GM19438 (cell line): ENCODE results near the gene SGF29.
"Not testable (repeated sequence)": the region's sequence is repeated elsewhere in the genome, so short reads cannot be mapped to it uniquely, and the experiment has no call there.

Experiments used
- ATAC-seq: cut with Tn5 transposase; IDR thresholded peaks from one replicate; pipeline ENCODE4 v1.9.1; 2021; ENCODE audit warnings: low read depth; ENCODE audit not compliant: unreplicated experiment

The SGF29 gene

DNA sequence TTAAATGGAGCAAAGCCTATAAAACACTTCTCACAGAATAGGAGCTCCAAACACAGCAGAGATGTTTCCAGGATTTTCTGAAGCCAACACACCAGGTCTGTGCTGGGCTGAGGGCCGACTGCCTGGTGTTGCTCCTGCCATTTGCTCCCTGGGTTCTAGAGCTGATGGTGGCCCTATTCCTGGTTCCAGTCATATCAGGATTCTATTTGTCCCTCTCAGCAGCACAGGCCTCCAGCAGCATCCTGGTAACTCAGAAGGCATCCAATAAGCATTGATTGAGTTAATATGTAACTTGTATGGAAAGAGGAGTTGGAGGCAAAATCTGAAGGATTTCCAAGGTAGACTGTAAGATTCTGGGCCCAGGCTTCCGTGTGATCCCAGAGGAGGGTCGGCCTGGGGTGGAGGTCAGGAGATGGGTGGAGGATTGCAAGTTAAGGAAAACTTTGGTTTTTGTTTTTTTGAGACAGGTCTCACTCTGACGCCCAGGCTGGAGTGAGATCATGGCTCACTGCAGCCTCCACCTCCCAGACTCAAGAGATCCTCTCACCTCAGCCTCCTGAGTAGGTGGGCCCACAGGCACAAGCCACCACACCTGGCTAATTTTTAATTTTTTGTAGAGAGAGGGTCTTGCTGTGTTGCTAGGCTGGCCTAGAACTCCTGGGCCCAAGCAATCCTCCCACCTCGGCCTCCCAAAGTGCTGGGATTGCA is 20.6 kb upstream of the SGF29 start:
- ATAC-seq, result no peak

DNA sequence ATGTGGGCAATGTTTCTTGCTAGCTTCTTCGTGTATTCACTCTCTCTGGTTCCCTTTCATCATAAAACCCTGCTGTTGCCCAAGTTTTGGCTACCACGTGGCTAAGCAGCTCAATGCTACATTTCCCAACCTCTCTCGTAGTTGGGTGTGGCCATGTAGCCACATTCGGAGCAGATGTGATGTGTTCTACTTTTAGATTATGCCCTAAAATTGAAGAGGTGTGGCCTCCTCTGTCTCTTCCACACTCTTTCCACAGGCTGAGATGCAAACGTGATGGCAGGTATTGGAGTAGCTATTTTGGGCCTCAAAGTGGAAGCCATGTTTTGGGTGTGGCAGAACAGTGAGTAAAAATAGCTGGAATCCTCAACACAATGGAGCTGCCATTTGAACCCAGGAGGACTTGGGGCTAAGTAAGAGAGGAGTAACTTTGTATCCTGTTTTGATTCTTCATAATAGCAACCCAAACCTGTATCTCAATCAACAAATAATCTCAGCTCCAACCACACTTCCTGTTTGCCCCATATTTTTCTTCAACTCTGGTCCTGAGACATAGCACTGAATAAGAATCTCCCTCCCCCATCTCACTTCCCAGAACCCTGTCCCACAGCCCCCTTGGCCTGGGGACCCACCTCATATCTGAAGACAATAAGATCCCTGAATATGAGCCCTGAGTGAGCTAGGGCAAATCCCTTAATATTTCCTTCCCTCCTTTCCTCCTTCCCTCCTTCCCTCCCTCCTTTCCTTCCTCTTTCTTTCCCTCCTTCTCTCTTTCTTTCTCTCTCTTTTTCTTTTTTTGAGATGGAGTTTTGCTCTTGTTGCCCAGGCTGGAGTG is 19.0 kb upstream of the SGF29 start:
- ATAC-seq, result no peak

DNA sequence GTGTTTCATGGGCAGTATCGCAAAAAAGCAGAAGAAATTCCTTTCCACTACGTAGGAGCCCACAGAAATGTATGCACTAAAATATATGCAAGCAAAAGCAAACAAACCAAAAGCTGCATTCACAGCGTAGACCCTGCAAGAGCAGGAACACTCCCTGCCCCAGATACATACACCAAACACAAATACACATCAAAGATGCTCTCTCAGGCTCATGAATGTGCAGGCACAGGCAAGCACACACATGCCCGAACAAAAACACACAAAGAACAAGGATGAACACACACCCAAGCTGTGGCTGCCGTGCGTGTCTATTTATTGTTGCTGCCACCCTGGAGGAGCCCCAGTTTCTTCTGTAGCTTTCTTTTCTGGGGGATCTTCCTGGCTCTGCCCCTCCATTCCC is 16.6 kb upstream of the SGF29 start:
- no peak for ATAC-seq

DNA sequence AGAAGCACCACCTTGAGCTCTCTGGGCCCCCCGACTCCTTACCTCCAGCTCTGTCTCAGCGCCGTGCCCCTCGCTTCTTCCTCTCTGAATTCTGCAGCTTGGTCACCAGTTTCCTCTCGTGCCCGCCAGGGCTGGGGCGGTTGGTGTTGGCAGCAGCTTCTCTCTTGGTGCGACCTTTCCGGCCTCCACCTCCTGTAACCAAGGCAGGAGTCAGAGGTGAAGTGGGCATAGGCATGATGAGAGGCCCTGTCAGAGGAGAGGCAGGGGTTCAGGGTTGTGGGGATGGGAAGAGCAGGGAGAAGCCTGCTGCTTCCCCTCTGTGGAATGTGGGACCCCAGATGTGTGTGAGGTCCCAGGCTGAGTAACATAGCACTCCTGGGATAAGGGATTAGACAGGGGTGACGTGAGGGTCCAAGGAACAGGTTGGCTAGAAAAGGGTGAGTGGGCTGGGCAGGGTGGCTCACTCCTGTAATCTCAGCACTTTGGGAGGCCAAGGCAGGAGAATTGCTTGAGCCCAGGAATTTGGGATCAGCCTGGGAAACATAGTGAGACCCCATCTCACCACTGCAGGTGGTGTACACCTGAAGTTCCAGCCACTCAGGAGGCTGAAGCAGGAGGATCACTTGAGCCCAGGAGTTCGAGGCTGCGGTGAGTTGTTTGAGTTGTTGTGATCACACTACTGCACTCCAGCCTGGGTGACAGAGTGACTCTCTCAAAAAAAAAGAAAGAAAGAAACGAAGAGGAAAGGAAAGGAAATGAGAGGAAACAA is 15.6 kb upstream of the SGF29 start:
- no peak for ATAC-seq

- ATAC-seq, result no peak
Observed at GRCh38 chr16:28538733-28539596, 14.8 kb upstream of the SGF29 start, which contains the start of gene NUPR1. Gene NUPR1 (minus strand): TSS chr16:28538974. CDS start chr16:28538907, 67 bp downstream.

DNA sequence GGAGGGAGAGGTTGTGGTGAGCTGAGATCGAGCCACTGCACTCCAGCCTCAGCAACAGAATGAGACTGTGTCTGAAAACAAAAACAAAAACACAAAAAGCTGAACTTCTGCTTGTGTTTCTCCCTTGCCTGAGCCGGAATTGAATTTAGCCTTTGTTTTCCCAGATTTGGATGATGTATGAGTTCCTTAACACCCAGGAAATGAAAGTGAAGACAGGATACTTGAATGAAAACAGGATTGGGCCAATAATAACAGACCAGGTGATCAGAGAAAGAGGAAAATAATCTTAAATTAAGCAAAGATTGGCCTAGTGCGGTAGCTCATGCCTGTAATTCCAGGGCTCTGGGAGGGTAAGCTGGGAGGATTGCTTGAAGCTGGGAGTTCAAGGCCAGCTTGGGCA is 13.4 kb upstream of the SGF29 start:
- ATAC-seq, result no peak

- no peak for ATAC-seq
Observed at GRCh38 chr16:28542646-28543045, 11.1 kb upstream of the SGF29 start.

DNA sequence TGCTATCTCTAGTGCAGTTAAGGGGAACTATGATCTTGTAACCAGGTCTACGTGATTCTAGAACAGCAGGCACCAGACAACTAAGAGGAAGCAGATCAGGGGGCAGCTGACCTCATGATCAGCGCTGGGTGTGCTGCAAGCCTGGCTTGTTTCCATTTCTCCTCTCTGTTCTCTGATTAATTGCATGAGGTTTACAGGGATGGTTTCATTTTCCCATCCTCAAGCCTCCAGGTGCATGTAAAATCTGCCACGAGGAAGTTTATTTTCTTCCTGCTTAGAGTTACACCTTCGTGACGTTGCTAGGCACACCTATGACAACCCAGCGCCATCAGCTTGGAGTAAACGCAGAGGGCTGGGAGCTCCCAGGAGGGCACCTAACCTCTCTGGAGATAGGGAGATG is 10.6 kb upstream of the SGF29 start:
- no peak for ATAC-seq

GRCh38 chr16:28544998-28545397 is 8.7 kb upstream of the SGF29 start:
- ATAC-seq, result no peak

- not testable (repeated sequence) for ATAC-seq
Observed at GRCh38 chr16:28545964-28546363, 7.8 kb upstream of the SGF29 start.

DNA sequence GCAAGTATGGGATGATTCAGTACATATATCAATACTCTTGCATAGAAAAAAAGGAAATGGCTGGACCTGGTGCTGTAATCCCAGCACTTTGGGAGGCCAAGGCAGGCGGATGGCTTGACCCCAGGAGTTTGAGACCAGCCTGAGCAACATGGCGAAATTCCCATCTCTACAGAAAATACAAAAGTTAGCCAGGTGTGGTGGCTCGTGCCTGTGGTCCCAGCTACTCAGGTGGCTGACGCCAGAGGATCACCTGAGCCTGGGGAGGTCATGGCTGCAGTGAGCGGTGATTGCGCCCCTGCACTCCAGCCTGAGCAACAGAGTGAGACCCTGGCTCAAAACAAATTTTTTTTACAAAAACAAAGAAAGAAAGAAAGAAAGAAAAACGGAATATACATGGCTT is 7.1 kb upstream of the SGF29 start:
- no peak for ATAC-seq

DNA sequence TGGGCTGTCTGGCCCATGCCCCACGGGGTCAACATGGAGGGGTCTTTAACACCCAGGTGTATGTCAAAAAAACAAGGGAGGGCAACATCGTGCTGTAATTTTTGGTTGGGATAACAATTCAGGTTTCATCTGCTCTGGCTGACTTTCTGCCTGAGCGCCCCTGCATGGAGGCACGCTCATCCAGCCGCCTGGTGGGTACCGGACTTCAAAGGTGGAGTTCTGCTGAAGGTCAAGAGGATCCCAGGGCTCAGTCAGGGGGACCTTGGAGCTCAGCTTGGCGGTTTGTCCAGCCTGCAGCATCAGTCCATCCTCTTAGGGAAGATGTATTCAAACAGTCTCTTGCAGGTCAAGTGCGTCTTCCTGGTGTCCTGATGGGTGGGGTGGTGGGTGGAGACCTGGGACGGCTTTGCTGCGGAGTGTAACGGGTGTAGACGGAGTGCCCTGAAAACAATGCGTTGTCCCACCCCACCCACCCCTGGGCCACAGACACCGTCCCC is 5.4 kb upstream of the SGF29 start:
- no peak for ATAC-seq

GRCh38 chr16:28549301-28549899 is 4.3 kb upstream of the SGF29 start:
- ATAC-seq, result no peak

GRCh38 chr16:28554634-28555423 is 1.1 kb downstream of the SGF29 start:
- no peak for ATAC-seq

- ATAC-seq, result no peak
Observed at GRCh38 chr16:28555561-28555960, 1.8 kb downstream of the SGF29 start.

- no peak for ATAC-seq
Observed at GRCh38 chr16:28556914-28557320, 3.2 kb downstream of the SGF29 start.

DNA sequence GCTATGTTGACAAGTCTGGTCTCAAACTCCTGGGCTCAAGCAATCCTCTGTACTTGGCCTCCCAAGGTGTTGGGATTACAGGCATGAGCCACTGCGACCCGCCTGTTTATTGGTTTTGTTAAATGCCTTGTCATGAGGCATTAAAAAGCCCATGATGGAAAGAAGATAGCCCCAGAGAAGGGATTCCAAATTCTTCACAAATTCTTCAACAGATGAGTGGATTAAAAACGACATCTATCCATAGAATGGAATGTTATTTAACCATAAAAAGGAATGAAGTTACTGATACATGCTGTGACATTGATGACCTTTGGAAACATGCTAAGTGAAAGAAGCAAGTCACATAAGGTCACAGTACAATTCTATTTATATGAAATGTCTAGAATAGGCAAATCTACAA is 4.7 kb downstream of the SGF29 start:
- no peak for ATAC-seq

DNA sequence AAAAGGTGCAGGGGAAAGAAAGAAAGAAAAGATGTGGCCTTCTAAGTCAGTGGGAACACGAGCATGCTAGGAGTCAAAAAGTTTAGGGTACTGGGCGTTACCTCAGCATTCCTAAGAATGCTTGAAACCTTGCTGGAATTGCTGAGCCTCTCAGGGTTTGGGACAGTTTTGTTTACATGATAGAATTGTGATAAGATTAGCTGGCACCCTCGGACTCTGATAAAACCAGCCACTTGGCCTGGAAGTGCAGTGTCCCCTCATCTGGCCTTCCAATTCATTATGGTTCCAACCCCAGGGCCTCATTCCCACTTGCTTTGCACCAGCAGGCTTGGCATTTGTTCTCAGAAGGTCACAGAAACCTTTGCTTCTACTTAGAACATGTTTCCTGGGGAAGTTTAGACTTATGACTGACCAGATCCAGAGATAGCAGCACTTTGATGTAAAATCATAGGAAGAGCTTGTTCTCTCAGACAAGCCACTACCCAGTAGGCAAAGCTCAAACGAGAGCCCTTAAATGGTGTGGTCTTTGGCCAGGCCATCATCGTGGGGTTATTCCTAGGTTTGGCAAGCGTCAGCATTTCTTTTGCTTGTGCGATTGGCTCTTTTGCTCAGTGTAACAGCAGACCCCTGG is 8.0 kb downstream of the SGF29 start:
- ATAC-seq, result no peak
